SK-N-SH (cell line): Measurements from ENCODE around the gene GPR152. TPM values are rescaled to one million over a fixed set of nuclear protein-coding genes. Genes with fewer than 3 reads are reported as not detected.

Experiments
- CTCF ChIA-PET: fragments of 300-600, 350-600 bp; formaldehyde crosslinking; extraction: SDS; loops from one replicate; lab custom pipeline; 2021; lab: Yijun Ruan, JAX
- POLR2A ChIA-PET: fragments of 350-600 bp; sonication (Branson Sonifier 250); formaldehyde crosslinking; extraction: SDS; loops from one replicate; lab custom pipeline; 2020; ENCODE audit warnings: antibody characterized with exemption, inconsistent platforms; lab: Yijun Ruan, JAX
- DNase-seq: peaks from one replicate; pipeline ENCODE4 v3.0.0; 2012
- H2AFZ ChIP-seq: fragments of 200-600 bp; sonication (generic); 2 replicates; pipeline ENCODE4 v1.8.1; 2016; ENCODE audit warnings: antibody characterized with exemption, mild to moderate bottlenecking, low read depth
- H3F3A ChIP-seq: fragments of 200-600 bp; sonication (generic); replicated peaks from 2 replicates; pipeline ENCODE3; 2016; ENCODE audit warnings: antibody characterized with exemption, mild to moderate bottlenecking; ENCODE audit not compliant: insufficient read depth
- H3K27ac ChIP-seq, 2 experiments: fragments of 200-500 bp in 1 of 2; fragments of 200-600 bp in 1 of 2; sonication (Bioruptor generic) in 1 of 2; sonication (generic), shearing (Covaris generic) in 1 of 2; 2 replicates each; pipeline versions ENCODE4 v1.5.1 to v1.6.1; 2014 to 2016; ENCODE audit warnings: low read depth in 2 of 2, inconsistent platforms in 1 of 2, low read length in 1 of 2, mild to moderate bottlenecking in 1 of 2, mixed read lengths in 1 of 2
- H3K27me3 ChIP-seq: fragments of 200-600 bp; sonication (generic), shearing (Covaris generic); 2 replicates; pipeline ENCODE4 v1.6.1; 2016; ENCODE audit warnings: mixed run types; ENCODE audit not compliant: insufficient read depth
- H3K36me3 ChIP-seq, 2 experiments: fragments of 200-500 bp in 1 of 2; fragments of 200-600 bp in 1 of 2; sonication (Bioruptor generic) in 1 of 2; sonication (generic) in 1 of 2; replicated peaks in 1 of 2; 2 replicates each; pipeline versions ENCODE3 to v1.5.1; 2014 to 2016; ENCODE audit warnings: low read length in 1 of 2, mild to moderate bottlenecking in 1 of 2; ENCODE audit not compliant: insufficient read depth in 2 of 2, control insufficient read depth in 1 of 2
- H3K4me1 ChIP-seq, 2 experiments: fragments of 200-500 bp in 1 of 2; fragments of 200-600 bp in 1 of 2; sonication (Bioruptor generic) in 1 of 2; sonication (generic), shearing (Covaris generic) in 1 of 2; 2 replicates each; pipeline versions ENCODE4 v1.5.1 to v1.6.1; 2014 to 2016; ENCODE audit warnings: low read depth in 1 of 2, low read length in 1 of 2, mixed run types in 1 of 2; ENCODE audit not compliant: insufficient read depth in 2 of 2, control insufficient read depth in 1 of 2
- H3K4me2 ChIP-seq: fragments of 200-600 bp; sonication (generic), shearing (Covaris generic); 2 replicates; pipeline ENCODE4 v1.6.1; 2017; ENCODE audit warnings: mixed run types
- H3K4me3 ChIP-seq, 2 experiments: fragments of 200-500 bp in 1 of 2; fragments of 200-600 bp in 1 of 2; sonication (Bioruptor generic) in 1 of 2; sonication (generic), shearing (Covaris generic) in 1 of 2; 2 replicates each; pipeline versions ENCODE4 v1.5.1 to v1.8.1; 2014 to 2016; ENCODE audit warnings: low read depth in 2 of 2, inconsistent platforms in 1 of 2, low read length in 1 of 2, mild to moderate bottlenecking in 1 of 2, mixed read lengths in 1 of 2, moderate library complexity in 1 of 2
- H3K79me2 ChIP-seq: fragments of 200-600 bp; sonication (generic); 2 replicates; pipeline ENCODE4 v1.8.1; 2017; ENCODE audit warnings: mild to moderate bottlenecking; ENCODE audit not compliant: insufficient read depth
- H3K9ac ChIP-seq: fragments of 200-600 bp; sonication (generic); 2 replicates; pipeline ENCODE4 v1.6.1; 2017; ENCODE audit warnings: mixed run types
- H3K9me2 ChIP-seq: fragments of 200-600 bp; sonication (generic); 2 replicates; pipeline ENCODE4 v1.6.1; 2017; ENCODE audit warnings: mixed run types
- H3K9me3 ChIP-seq: fragments of 200-600 bp; sonication (generic); 2 replicates; pipeline ENCODE4 v1.6.1; 2017; ENCODE audit warnings: mixed run types, mild to moderate bottlenecking, moderate library complexity
- H4K20me1 ChIP-seq: fragments of 200-600 bp; sonication (generic); 2 replicates; pipeline ENCODE4 v1.6.1; 2017; ENCODE audit warnings: mild to moderate bottlenecking, mixed run types; ENCODE audit not compliant: insufficient read depth
- EP300 ChIP-seq, 2 experiments: IDR thresholded peaks; 2 replicates each; pipeline versions ENCODE4 v1.4.0 to v1.6.1; 2012; ENCODE audit warnings: borderline replicate concordance in 1 of 2, low read depth in 1 of 2, low read length in 1 of 2
- FOXM1 ChIP-seq: IDR thresholded peaks from 2 replicates; pipeline ENCODE4 v1.4.0; 2012; ENCODE audit warnings: low read depth, mild to moderate bottlenecking
- GABPA ChIP-seq: IDR thresholded peaks from 2 replicates; pipeline ENCODE4 v1.4.0; 2012; ENCODE audit warnings: low read depth, mild to moderate bottlenecking
- JUND ChIP-seq: IDR thresholded peaks from 2 replicates; pipeline ENCODE4 v1.4.0; 2012
- USF2 ChIP-seq: fragments of 150-350 bp; IDR thresholded peaks from 2 replicates; pipeline ENCODE4 v1.6.1; 2017; ENCODE audit warnings: antibody characterized with exemption, low read length, low read depth, borderline replicate concordance
- YY1 ChIP-seq: IDR thresholded peaks from 2 replicates; pipeline ENCODE4 v1.4.0; 2012; ENCODE audit warnings: low read depth, mild to moderate bottlenecking
- WGBS: methylation state at CpG from one replicate; pipeline ENCODE4 v1.1.6; 2017; ENCODE audit warnings: low lambda C conversion rate; 5-methylcytosine and 5-hydroxymethylcytosine counted together
- polyA plus RNA-seq, 3 experiments: library from polyadenylated mRNA; depleted of rRNA; stranded (reverse); fragments of >200 nt; gene quantifications; 2 replicates each; pipeline ENCODE4 v1.2.3, GENCODE V29; 2012

GPR152 gene
- polyA plus RNA-seq, 1 of the 3 experiments (the other 2 are of a cell fraction), result not detected

- Histone ChIP-seq H3K9me2 (no peaks in the 10 kb centered on the region), H3K4me3 (no peak overlapping the region), H3K27ac (no peak overlapping the region), H3K27me3 (no peaks in the 10 kb centered on the region), H3K9me3 (no peaks in the 10 kb centered on the region), H3K4me1 (peaks cover 8 to 9% of the 10 kb centered on the region in 2 experiments; a peak in 2 of 4 replicates), H3K36me3 (no peaks in the 10 kb centered on the region), H3F3A (no peaks in the 10 kb centered on the region), H3K9ac (no peak overlapping the region), H4K20me1 (no peaks in the 10 kb centered on the region), H2AFZ (no peak overlapping the region), H3K4me2 (no peak overlapping the region), H3K79me2 (no peaks in the 10 kb centered on the region)
- ChIA-PET CTCF (interaction anchor here (1.7 kb wide), 1 partner anchor 15 kb away, joined by 4 read pairs; the partner anchor contains the start of gene PPP1CA), POLR2A (no interaction called here)
- WGBS, result 80% methylated on average over 18 of the region's 21 CpGs
- no peak for DNase-seq
- TF ChIP-seq FOXM1, result no peak
- no peak for TF ChIP-seq JUND
Observed at GRCh38 chr11:67416416-67417335, 35.9 kb downstream of the GPR152 start.

DNA sequence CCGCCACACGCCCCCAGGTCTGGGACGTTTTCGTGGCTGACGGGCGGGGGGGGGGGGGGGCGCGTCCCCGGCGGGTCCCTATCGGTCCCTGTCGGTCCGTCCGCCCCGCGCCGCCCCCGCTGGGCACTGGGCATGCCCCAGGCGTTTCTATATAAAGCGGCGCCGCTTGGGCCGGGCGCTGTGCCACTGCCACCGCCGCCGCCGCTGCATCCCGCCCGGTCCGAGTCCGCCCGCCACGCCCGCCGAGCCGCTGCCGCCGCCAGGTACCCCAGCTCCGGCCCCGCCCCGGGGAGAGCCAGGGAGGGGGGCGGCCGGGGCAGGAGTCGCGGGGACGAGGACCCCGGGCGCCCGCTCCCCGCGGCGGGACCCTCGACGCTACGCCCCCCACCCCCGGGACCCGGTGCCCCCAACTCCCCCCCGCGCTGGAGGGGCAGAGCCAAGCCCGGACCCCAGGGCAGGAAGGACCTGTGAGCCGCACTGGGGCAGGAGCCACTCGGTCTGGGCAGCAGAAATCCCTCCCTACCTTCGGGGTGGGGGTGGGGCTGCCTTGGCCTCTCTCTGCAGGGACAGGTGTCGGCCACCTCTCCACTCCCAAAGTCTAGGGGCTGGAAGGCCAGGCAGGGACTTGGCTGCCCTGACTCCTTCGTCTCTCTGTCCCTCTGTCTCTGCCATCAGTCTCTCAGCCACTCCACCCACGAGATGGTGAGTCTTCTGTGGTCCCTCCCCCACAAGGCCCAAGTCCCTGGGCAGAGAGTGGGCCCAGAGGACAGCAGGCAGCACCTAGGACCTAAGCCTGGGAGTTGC lies 36.8 kb downstream of the GPR152 start, which contains the start of gene CARNS1:
CARNS1 (plus strand) TSS at position 178 of the 804 bp plus-strand sequence; CDS start at position 700, 522 bp downstream.
- CTCF ChIA-PET, result interaction anchor here (3.1 kb wide), 1 partner anchor 33 kb away, joined by 11 read pairs; no protein-coding TSS in a partner anchor

More for the DNA sequence above, 36.8 kb downstream of the GPR152 start, which contains the start of gene CARNS1:
- POLR2A ChIA-PET, result no interaction called here
- no peaks in the 10 kb centered on the region for H3K27me3 ChIP-seq
- 13% methylated on average over 19 of the region's 67 CpGs for WGBS
- peaks cover 8 to 9% of the 10 kb centered on the region in 2 experiments; a peak in 2 of 4 replicates for H3K4me1 ChIP-seq
- no peaks in the 10 kb centered on the region for H4K20me1 ChIP-seq
- H3K9me3 ChIP-seq, result no peaks in the 10 kb centered on the region
- no peaks in the 10 kb centered on the region for H3K36me3 ChIP-seq
- H3K27ac ChIP-seq, result no peak within 1 kb of the TSS
- no peak within 1 kb of the TSS for H3K4me2 ChIP-seq
- TF ChIP-seq YY1 (no peak), GABPA (no peak), EP300 (IDR thresholded peaks at IDR 0.05; ENCODE audit: borderline replicate concordance in 1 of 2, low read depth in 1 of 2, low read length in 1 of 2) (no peak), USF2 (no peak)
- peak within 1 kb of the TSS in 1 of 2 experiments; percentile 12; a peak in 1 of 4 replicates for H3K4me3 ChIP-seq
- no peak within 1 kb of the TSS for H2AFZ ChIP-seq
- H3K79me2 ChIP-seq, result no peaks in the 10 kb centered on the region
- no peaks in the 10 kb centered on the region for H3K9me2 ChIP-seq
- no peak for DNase-seq
- H3F3A ChIP-seq, result no peaks in the 10 kb centered on the region
- H3K9ac ChIP-seq, result no peak within 1 kb of the TSS
